HepG2 (cell line): ENCODE results near the gene AHRR. TPM values are rescaled to one million over a fixed set of nuclear protein-coding genes. Genes with fewer than 3 reads are reported as not detected.
A peak's percentile ranks its signal among the peaks of the same experiment; 100 is the strongest.

Source experiments
- ATAC-seq: fragments of 200-7000 bp; cut with Tn5 transposase; 3 replicates; pipeline ENCODE4 v1.9.1; 2020; ENCODE audit warnings: mild to moderate bottlenecking, moderate library complexity
- BruUV-seq: library from RNA; stranded (reverse); fragments of 400-500 nt; replicated peaks from 2 replicates; lab custom pipeline; 2021; lab: Mats Ljungman, UMichigan
- CTCF ChIA-PET: fragments of 300-600 bp; formaldehyde crosslinking; extraction: SDS; loops from one replicate; lab custom pipeline; 2021; ENCODE audit warnings: low total read pairs, inconsistent platforms, low intra/inter-chr PET ratio; lab: Yijun Ruan, JAX
- POLR2A ChIA-PET: fragments of 350-600 bp; sonication (Branson Sonifier 250); formaldehyde crosslinking; loops from one replicate; lab custom pipeline; 2020; ENCODE audit warnings: antibody characterized with exemption, inconsistent platforms; lab: Yijun Ruan, JAX
- DNase-seq: peaks from one replicate; pipeline ENCODE4 v3.0.0-alpha.2; 2015; ENCODE audit warnings: low spot score
- FAIRE-seq: peaks from 3 replicates; lab custom pipeline; 2011; peaks lifted over from hg19 to GRCh38; lab: Jason Lieb, UNC
- H2AFZ ChIP-seq: one replicate; pipeline ENCODE4 v1.6.1; 2011; ENCODE audit warnings: low read length, inconsistent platforms
- H3K27ac ChIP-seq: fragments of 300-600 bp; 3 replicates; pipeline ENCODE4 v1.8.0; 2011; ENCODE audit warnings: mixed run types, mild to moderate bottlenecking, mixed read lengths, low read length, inconsistent platforms; ENCODE audit not compliant: insufficient read depth; ENCODE audit errors: extremely low read length
- H3K27me3 ChIP-seq, 2 experiments: fragments of 200-600 bp in 1 of 2; 2 replicates in 1 of 2; 3 replicates in 1 of 2; pipeline versions ENCODE4 v1.6.0 to v1.8.0; 2011; ENCODE audit warnings: low read length in 2 of 2, mild to moderate bottlenecking in 2 of 2, moderate library complexity in 2 of 2, inconsistent platforms in 1 of 2; ENCODE audit not compliant: insufficient read depth in 2 of 2, control insufficient read depth in 1 of 2
- H3K36me3 ChIP-seq, 2 experiments: fragments of 200-600 bp in 1 of 2; replicated peaks in 1 of 2; 2 replicates in 1 of 2; 3 replicates in 1 of 2; pipeline versions ENCODE4 v1.5.1 to v1.8.0; 2011; ENCODE audit warnings: low read length in 2 of 2, inconsistent platforms in 1 of 2; ENCODE audit not compliant: insufficient read depth in 2 of 2, control insufficient read depth in 1 of 2
- H3K4me1 ChIP-seq: 2 replicates; pipeline ENCODE4 v1.5.1; 2012; ENCODE audit warnings: low read length, inconsistent platforms; ENCODE audit not compliant: insufficient read depth
- H3K4me2 ChIP-seq: 2 replicates; pipeline ENCODE4 v1.6.0; 2011; ENCODE audit warnings: low read depth, low read length, inconsistent platforms
- H3K4me3 ChIP-seq, 3 experiments: fragments of 200-600 bp in 1 of 3; sonication (generic), shearing (Covaris generic) in 1 of 3; replicated peaks in 1 of 3; 2 replicates each; pipeline ENCODE4 v1.5.1; 2011 to 2016; ENCODE audit warnings: low read length in 3 of 3, inconsistent platforms in 2 of 3, low read depth in 2 of 3, mild to moderate bottlenecking in 2 of 3, control low read depth in 1 of 3, mixed read lengths in 1 of 3; ENCODE audit not compliant: insufficient read depth in 1 of 3
- H3K79me2 ChIP-seq: one replicate; pipeline ENCODE4 v1.6.1; 2011; ENCODE audit warnings: low read length, inconsistent platforms; ENCODE audit not compliant: insufficient read depth
- H3K9ac ChIP-seq: 2 replicates; pipeline ENCODE4 v1.6.0; 2011; ENCODE audit warnings: mild to moderate bottlenecking, low read depth, low read length, inconsistent platforms; ENCODE audit not compliant: insufficient read depth
- H3K9me3 ChIP-seq: 2 replicates; pipeline ENCODE4 v1.5.1; 2012; ENCODE audit warnings: mild to moderate bottlenecking, low read length
- H4K20me1 ChIP-seq: 2 replicates; pipeline ENCODE4 v1.6.0; 2011; ENCODE audit warnings: inconsistent platforms, mild to moderate bottlenecking, low read length, moderate library complexity; ENCODE audit not compliant: insufficient read depth
- BCL6 ChIP-seq: IDR thresholded peaks from 2 replicates; pipeline ENCODE4 v1.6.1; 2016; ENCODE audit warnings: missing genetic modification reagents, missing compliant biosample characterization
- CBX5 ChIP-seq: sonication (generic); formaldehyde crosslinking; IDR thresholded peaks from 2 replicates; pipeline ENCODE4 v1.4.0; 2020; ENCODE audit warnings: missing genetic modification reagents, borderline replicate concordance
- CC2D1A ChIP-seq: sonication (generic); formaldehyde crosslinking; IDR thresholded peaks from 2 replicates; pipeline ENCODE4 v1.8.1; 2023; ENCODE audit warnings: mild to moderate bottlenecking, missing genetic modification reagents
- ELK4 ChIP-seq: sonication (generic); formaldehyde crosslinking; IDR thresholded peaks from 2 replicates; pipeline ENCODE4 v1.9.0; 2021; ENCODE audit warnings: missing genetic modification reagents, borderline replicate concordance
- GMEB2 ChIP-seq: IDR thresholded peaks from 2 replicates; pipeline ENCODE4 v1.6.1; 2016; ENCODE audit warnings: missing biosample characterization, missing genetic modification reagents, low read depth
- KDM5B ChIP-seq: sonication (generic); formaldehyde crosslinking; IDR thresholded peaks from 2 replicates; pipeline ENCODE4 v1.4.0; 2020; ENCODE audit warnings: missing genetic modification reagents, mild to moderate bottlenecking, borderline replicate concordance
- KMT2A ChIP-seq: sonication (generic); formaldehyde crosslinking; IDR thresholded peaks from 2 replicates; pipeline ENCODE4 v1.4.0; 2020; ENCODE audit warnings: missing genetic modification reagents
- MAF1 ChIP-seq: sonication (generic); formaldehyde crosslinking; IDR thresholded peaks from 2 replicates; pipeline ENCODE4 v1.5.0; 2020; ENCODE audit warnings: missing genetic modification reagents, borderline replicate concordance
- MAFG ChIP-seq: sonication (generic); formaldehyde crosslinking; IDR thresholded peaks from 2 replicates; pipeline ENCODE4 v1.5.1; 2020; ENCODE audit warnings: mild to moderate bottlenecking, missing genetic modification reagents
- MXD3 ChIP-seq: IDR thresholded peaks from 2 replicates; pipeline ENCODE4 v1.6.1; 2016; ENCODE audit warnings: mild to moderate bottlenecking, missing biosample characterization, missing genetic modification reagents
- NCOA2 ChIP-seq: sonication (generic); formaldehyde crosslinking; IDR thresholded peaks from 2 replicates; pipeline ENCODE4 v1.8.0; 2022; ENCODE audit warnings: inconsistent platforms
- RAD21 ChIP-seq: fragments of 450-650 bp; formaldehyde crosslinking; IDR thresholded peaks from 2 replicates; pipeline ENCODE4 v1.5.0; 2020; ENCODE audit warnings: mild to moderate bottlenecking
- SOX5 ChIP-seq: IDR thresholded peaks from 2 replicates; pipeline ENCODE4 v1.6.1; 2016; ENCODE audit warnings: borderline replicate concordance
- ZNF546 ChIP-seq: sonication (generic); formaldehyde crosslinking; conservative IDR thresholded peaks from 2 replicates; pipeline ENCODE4 v1.8.1; 2023; ENCODE audit warnings: mild to moderate bottlenecking, missing genetic modification reagents
- WGBS: methylation state at CpG from one replicate; pipeline ENCODE4 v1.1.6; 2017; ENCODE audit warnings: low lambda C conversion rate; 5-methylcytosine and 5-hydroxymethylcytosine counted together
- in situ Hi-C: cut with HindIII; loops from 2 replicates; pipeline ENCODE4 v1.10.0; 2017; ENCODE audit warnings: low pct_unique_long_range_greater_than_20kb; ENCODE audit not compliant: extremely low pct_ligation_motif_present
- intact Hi-C: fragments of 100-400 bp; cut with micrococcal nuclease; formaldehyde crosslinking; loops from one replicate; pipeline ENCODE4 v1.10.0; 2022; ENCODE audit not compliant: unreplicated experiment
- polyA plus RNA-seq, 8 experiments: library from polyadenylated mRNA; depleted of rRNA in 3 of 8; stranded (reverse) in 7 of 8; unstranded in 1 of 8; fragments of >200 nt; fragmentation: Illumina TruSeq in 4 of 8; extraction: Trizol in 4 of 8; gene quantifications; 2 replicates each; pipeline versions ENCODE4 v1.2.1 to v1.2.3, GENCODE V29; 2011 to 2016; ENCODE audit warnings: low read depth in 4 of 8, missing spikeins in 1 of 8, mixed read lengths in 1 of 8; ENCODE audit not compliant: insufficient read depth in 1 of 8
- total RNA-seq, 5 experiments: library from RNA; depleted of rRNA; stranded (reverse); fragments of >200 nt; fragmentation: Illumina TruSeq; extraction: Trizol; gene quantifications; 2 replicates each; pipeline ENCODE4 v1.2.3, GENCODE V29; 2016; ENCODE audit warnings: low read depth in 1 of 5

The AHRR gene
- total and polyA plus RNA-seq, 2 of the 13 experiments (the other 11 are each of a cell fraction or from before 2014, with no cell fraction given): 0.28 to 0.35 TPM

- H3K79me2 ChIP-seq: no peaks in the 10 kb centered on the region
- no peaks in the 10 kb centered on the region for H3K27me3 ChIP-seq
- no peak overlapping the region for H2AFZ ChIP-seq
- H3K4me2 ChIP-seq: 0 out of 2 replicates have a peak overlapping the region, but pooled peaks have one; percentile 48
- 78% methylated on average over 24 of the region's 25 CpGs for WGBS
- intact Hi-C loops: loop anchor here (5.0 kb wide), 1 partner anchor 113 kb away; no protein-coding TSS in a partner anchor
- ChIA-PET CTCF (no interaction called here), POLR2A (interaction anchor here (1.0 kb wide), 1 partner anchor 13 kb away, joined by 3 read pairs; the partner anchor contains the start of gene EXOC3)
- FAIRE-seq (no peak), DNase-seq (no peak), ATAC-seq (no peak)
- H3K27ac ChIP-seq: no peak overlapping the region
- no peak for TF ChIP-seq SOX5
- no peak for TF ChIP-seq NCOA2 (CRISPR knock-in tag)
- TF ChIP-seq BCL6: no peak
- H3K9ac ChIP-seq: no peak overlapping the region; the same call in 1 of the 2 replicates
- no peak overlapping the region for H3K4me3 ChIP-seq
- H3K9me3 ChIP-seq: no peaks in the 10 kb centered on the region
- in situ Hi-C loops: no loop called here
- no TSS peak for BruUV-seq
- H3K4me1 ChIP-seq: peaks cover 10% of the 10 kb centered on the region
- H3K36me3 ChIP-seq: no peaks in the 10 kb centered on the region
- no peaks in the 10 kb centered on the region for H4K20me1 ChIP-seq
These were observed 108.9 kb downstream of the AHRR start for GRCh38 chr5:430214-430925.

GRCh38 chr5:431001-431710 is 109.6 kb downstream of the AHRR start:
- Histone ChIP-seq H3K4me2 (peak overlapping the region; percentile 48; the same call in 1 of the 2 replicates), H3K9ac (no peak overlapping the region; the same call in 1 of the 2 replicates), H3K4me3 (no peak overlapping the region), H3K36me3 (no peaks in the 10 kb centered on the region), H3K27ac (no peak overlapping the region), H3K79me2 (no peaks in the 10 kb centered on the region), H3K4me1 (peaks cover 10% of the 10 kb centered on the region), H3K27me3 (no peaks in the 10 kb centered on the region), H2AFZ (no peak overlapping the region), H4K20me1 (no peaks in the 10 kb centered on the region), H3K9me3 (no peaks in the 10 kb centered on the region)
- in situ Hi-C loops: no loop called here
- no TSS peak for BruUV-seq
- POLR2A ChIA-PET: interaction anchor here (1.0 kb wide), 1 partner anchor 12 kb away, joined by 3 read pairs; the partner anchor contains the start of gene EXOC3
- peak; percentile 41 for DNase-seq
- 30% methylated on average over 6 of the region's 18 CpGs for WGBS
- CTCF ChIA-PET: no interaction called here
- ATAC-seq: peak; percentile 98
- FAIRE-seq: peak; percentile 28
- intact Hi-C loops: loop anchor here (5.0 kb wide), 1 partner anchor 114 kb away; no protein-coding TSS in a partner anchor
- TF ChIP-seq GMEB2 (CRISPR knock-in tag) (no peak), KMT2A (CRISPR knock-in tag) (no peak), CBX5 (CRISPR knock-in tag) (no peak), KDM5B (CRISPR knock-in tag) (0 out of 2 replicates have a peak, but pooled peaks have one; percentile 21), ZNF546 (CRISPR knock-in tag) (no peak), MAFG (CRISPR knock-in tag) (no peak), RAD21 (CRISPR knock-in tag) (peak; percentile 88), MXD3 (CRISPR knock-in tag) (no peak), MAF1 (CRISPR knock-in tag) (no peak), CC2D1A (no peak), ELK4 (CRISPR knock-in tag) (no peak)
